ENCODE measurements around the gene TMEM171. TPM values are rescaled to one million over a fixed set of nuclear protein-coding genes. Genes with fewer than 3 reads are reported as not detected.

TMEM171 gene
- total RNA-seq, 1 donor from 2014 or later = not detected

GRCh38 chr5:73104326-73104725, 16.0 kb upstream of the TMEM171 start:
- intact Hi-C loops (cut with DNase I) = no loop called here
- ATAC-seq = no peak
- no peak overlapping the region for H3K27ac ChIP-seq
- H3K9me3 ChIP-seq = peaks cover 3% of the 10 kb centered on the region
- TF ChIP-seq CTCF (IDR thresholded peaks at IDR 0.05) = no peak
- no peaks in the 10 kb centered on the region for H3K27me3 ChIP-seq (ENCODE audit: low read depth)
- H3K36me3 ChIP-seq = no peaks in the 10 kb centered on the region
- no peaks in the 10 kb centered on the region for H3K4me1 ChIP-seq
- no peak for DNase-seq
- no peak overlapping the region for H3K4me3 ChIP-seq

- Histone ChIP-seq H3K9me3 (peaks cover 3% of the 10 kb centered on the region), H3K36me3 (no peaks in the 10 kb centered on the region), H3K27me3 (ENCODE audit: low read depth) (no peaks in the 10 kb centered on the region), H3K27ac (no peak overlapping the region), H3K4me3 (no peak overlapping the region), H3K4me1 (no peaks in the 10 kb centered on the region)
- ATAC-seq (no peak), DNase-seq (no peak)
- intact Hi-C loops (cut with DNase I) = no loop called here
- no peak for TF ChIP-seq CTCF (IDR thresholded peaks at IDR 0.05)
These were observed 14.0 kb upstream of the TMEM171 start for GRCh38 chr5:73106335-73106734.

- peaks cover 3% of the 10 kb centered on the region for H3K9me3 ChIP-seq
- H3K27me3 ChIP-seq (ENCODE audit: low read depth) = no peaks in the 10 kb centered on the region
- no peak for TF ChIP-seq CTCF (IDR thresholded peaks at IDR 0.05)
- H3K27ac ChIP-seq = no peak overlapping the region
- ATAC-seq (no peak), DNase-seq (no peak)
- H3K36me3 ChIP-seq = no peaks in the 10 kb centered on the region
- no peak overlapping the region for H3K4me3 ChIP-seq
- intact Hi-C loops (cut with DNase I) = no loop called here
- no peaks in the 10 kb centered on the region for H3K4me1 ChIP-seq
These were observed 10.2 kb upstream of the TMEM171 start for GRCh38 chr5:73110190-73110589.

GRCh38 chr5:73111536-73111935, 8.8 kb upstream of the TMEM171 start:
- Histone ChIP-seq H3K9me3 (peaks cover 3% of the 10 kb centered on the region), H3K4me3 (no peak overlapping the region), H3K4me1 (no peaks in the 10 kb centered on the region), H3K27me3 (ENCODE audit: low read depth) (no peaks in the 10 kb centered on the region), H3K36me3 (no peaks in the 10 kb centered on the region), H3K27ac (no peak overlapping the region)
- intact Hi-C loops (cut with DNase I) = no loop called here
- DNase-seq = no peak
- TF ChIP-seq CTCF (IDR thresholded peaks at IDR 0.05) = no peak
- ATAC-seq = no peak

- no peak overlapping the region for H3K4me3 ChIP-seq
- ATAC-seq = no peak
- no peaks in the 10 kb centered on the region for H3K36me3 ChIP-seq
- no peak for TF ChIP-seq CTCF (IDR thresholded peaks at IDR 0.05)
- H3K4me1 ChIP-seq = no peaks in the 10 kb centered on the region
- intact Hi-C loops (cut with DNase I) = no loop called here
- DNase-seq = no peak
- H3K27me3 ChIP-seq (ENCODE audit: low read depth) = no peaks in the 10 kb centered on the region
- no peak overlapping the region for H3K27ac ChIP-seq
- H3K9me3 ChIP-seq = peaks cover 3% of the 10 kb centered on the region
These were observed 8.0 kb upstream of the TMEM171 start for GRCh38 chr5:73112359-73112758.
